Activated naive CD8-positive, alpha-beta T cell treated with anti-CD3 and anti-CD28 coated beads for 36 hours (primary cell): ENCODE measurements around the gene C14orf39. TPM values are rescaled to one million over a fixed set of nuclear protein-coding genes. Genes with fewer than 3 reads are reported as not detected.

Source experiments
- DNase-seq: peaks from one replicate; pipeline ENCODE4 v3.0.0; 2021
- H3K27ac Mint-ChIP-seq: one replicate; pipeline ENCODE4 v1.8.0; 2022; ENCODE audit warnings: mild to moderate bottlenecking, moderate library complexity, mixed read lengths
- H3K27me3 Mint-ChIP-seq: one replicate; pipeline ENCODE4 v1.8.0; 2022; ENCODE audit warnings: mild to moderate bottlenecking, mixed read lengths
- H3K36me3 Mint-ChIP-seq: one replicate; pipeline ENCODE4 v1.8.0; 2021; ENCODE audit warnings: mild to moderate bottlenecking, mixed read lengths
- H3K4me1 Mint-ChIP-seq: one replicate; pipeline ENCODE4 v1.8.0; 2021; ENCODE audit warnings: mixed read lengths
- H3K4me3 Mint-ChIP-seq: one replicate; pipeline ENCODE4 v1.8.0; 2022; ENCODE audit warnings: mild to moderate bottlenecking, moderate library complexity, mixed read lengths
- H3K9me3 Mint-ChIP-seq: one replicate; pipeline ENCODE4 v1.8.0; 2022; ENCODE audit warnings: mixed read lengths
- total RNA-seq, 2 experiments: library from RNA; stranded (reverse); gene quantifications; one replicate each; pipeline ENCODE4 v1.2.3, GENCODE V29; 2021

Gene C14orf39, protein sequence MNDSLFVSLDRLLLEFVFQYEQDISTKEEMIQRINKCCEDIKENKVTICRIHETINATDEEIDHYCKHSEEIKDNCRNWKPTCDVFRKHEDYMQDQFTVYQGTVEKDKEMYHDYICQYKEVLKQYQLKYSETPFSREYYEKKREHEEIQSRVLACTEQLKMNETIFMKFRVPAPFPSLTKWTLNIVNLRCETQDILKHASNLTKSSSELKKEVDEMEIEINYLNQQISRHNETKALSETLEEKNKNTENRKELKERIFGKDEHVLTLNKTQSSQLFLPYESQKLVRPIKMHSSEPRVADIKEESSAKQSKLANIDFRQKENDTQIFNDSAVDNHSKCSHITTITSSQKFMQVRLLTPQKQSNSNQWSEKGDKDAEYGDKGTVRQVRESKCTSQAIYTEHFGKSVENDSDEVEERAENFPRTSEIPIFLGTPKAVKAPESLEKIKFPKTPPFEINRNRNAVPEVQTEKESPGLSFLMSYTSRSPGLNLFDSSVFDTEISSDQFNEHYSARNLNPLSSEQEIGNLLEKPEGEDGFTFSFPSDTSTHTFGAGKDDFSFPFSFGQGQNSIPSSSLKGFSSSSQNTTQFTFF
- total RNA-seq = not detected

DNA sequence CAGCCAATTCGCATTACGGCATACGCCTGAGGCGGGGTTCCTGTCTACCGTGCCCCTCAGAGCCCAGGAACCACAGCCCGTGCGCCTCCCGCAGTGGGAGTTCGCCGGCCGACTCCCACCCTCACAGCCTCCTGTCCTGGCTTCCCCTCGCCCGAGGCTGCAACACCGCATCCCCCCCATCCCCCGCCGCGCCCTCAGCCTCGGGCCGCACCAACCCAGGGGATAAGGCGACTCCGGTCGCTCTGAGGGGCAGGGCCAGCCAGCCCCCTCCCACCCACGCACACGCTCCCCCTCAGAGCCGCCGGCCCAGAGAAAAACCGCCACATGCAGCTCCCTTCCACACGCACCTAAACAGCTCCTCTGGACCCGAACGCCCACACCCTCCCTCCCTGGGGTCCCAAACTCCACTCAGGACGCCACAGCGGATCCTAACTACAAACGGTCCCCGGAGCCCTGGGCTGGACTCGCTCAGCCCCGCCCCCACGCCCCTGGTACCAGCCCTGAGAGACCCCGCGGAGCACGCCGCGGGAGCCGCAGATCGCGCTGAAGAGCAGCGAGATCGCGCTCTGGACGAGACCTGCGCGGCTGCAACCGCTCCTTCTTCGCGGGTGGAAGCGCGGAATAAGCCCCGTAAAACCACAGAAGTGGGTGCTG, at the start of gene C14orf39:
Gene C14orf39, minus strand, starts transcription at position 466 of the 654 bp plus-strand sequence. CDS start 985 bp downstream, outside the sequence.
- Mint-ChIP-seq H3K36me3 (no peaks in the 10 kb centered on the region), H3K4me1 (peaks cover 3% of the 10 kb centered on the region), H3K27ac (no peak within 1 kb of the TSS), H3K27me3 (peaks cover 19% of the 10 kb centered on the region), H3K9me3 (peaks cover 2% of the 10 kb centered on the region), H3K4me3 (peak within 1 kb of the TSS; percentile 40)
- peak; percentile 25 for DNase-seq

DNA sequence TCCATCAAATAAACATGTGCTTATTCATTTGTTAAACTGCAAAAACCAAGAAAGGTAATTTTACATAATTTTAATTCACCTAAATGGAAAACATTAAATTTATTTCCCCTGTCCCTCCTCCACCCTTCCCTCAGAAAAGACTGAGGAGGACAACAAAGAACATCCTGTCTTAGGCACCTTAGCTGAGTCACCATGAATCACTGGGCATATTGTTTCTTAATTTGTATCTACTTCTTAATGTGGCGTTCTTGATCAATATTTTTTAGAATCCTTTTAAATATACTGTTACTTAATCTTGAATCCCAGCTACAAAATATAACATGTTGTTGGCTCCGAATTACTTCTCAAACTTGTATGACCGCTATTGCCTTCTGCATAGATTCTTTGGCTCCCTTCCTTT, 46.6 kb upstream of the C14orf39 start:
- Mint-ChIP-seq H3K4me1 (no peaks in the 10 kb centered on the region), H3K27me3 (peaks cover 35% of the 10 kb centered on the region), H3K27ac (no peak overlapping the region), H3K36me3 (no peaks in the 10 kb centered on the region), H3K9me3 (no peaks in the 10 kb centered on the region), H3K4me3 (no peak overlapping the region)
- DNase-seq = no peak

DNA sequence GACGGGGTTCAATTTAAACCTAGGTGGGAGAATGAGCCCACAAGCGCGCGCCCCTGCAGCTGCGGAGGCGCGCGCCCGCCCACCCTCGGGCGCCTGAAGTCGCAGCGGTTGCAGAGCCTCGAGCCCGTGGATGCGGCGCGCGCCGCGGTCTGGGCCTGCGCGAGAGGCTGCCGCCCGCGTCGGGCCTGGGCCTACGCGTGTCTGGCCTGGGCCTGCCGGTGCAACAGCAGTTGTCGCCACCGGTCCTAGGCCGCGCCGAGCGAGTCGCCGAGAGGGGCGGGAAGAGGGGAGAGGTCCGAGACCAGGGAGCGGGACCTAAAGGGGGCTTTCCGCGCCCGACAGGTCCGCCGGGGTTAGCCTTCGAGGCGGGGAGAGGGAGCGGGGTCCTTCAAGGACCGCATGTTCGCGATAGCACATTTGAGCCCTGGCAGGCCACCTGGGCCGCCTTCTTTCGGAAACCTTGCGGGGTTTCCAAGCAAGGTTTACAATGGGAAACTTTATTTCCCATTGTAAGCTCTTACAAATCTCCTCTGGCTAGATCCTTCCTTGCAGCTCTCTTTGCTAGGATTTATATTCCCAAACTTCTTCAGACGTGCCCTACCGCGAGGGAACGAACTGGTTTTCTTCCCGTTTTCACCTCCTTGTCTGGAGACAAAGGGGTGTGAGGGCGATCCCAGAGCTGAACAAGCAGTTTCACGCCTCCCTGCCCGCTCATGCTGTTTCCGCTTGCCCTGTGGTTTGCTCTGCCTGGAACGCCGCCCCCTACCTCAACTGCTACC, 29.8 kb upstream of the C14orf39 start:
- Mint-ChIP-seq H3K27me3 (peaks cover 75% of the 10 kb centered on the region), H3K4me3 (no peak overlapping the region), H3K27ac (no peak overlapping the region), H3K9me3 (no peaks in the 10 kb centered on the region), H3K36me3 (peaks cover 1% of the 10 kb centered on the region), H3K4me1 (peaks cover 2% of the 10 kb centered on the region)
- no peak for DNase-seq

DNA sequence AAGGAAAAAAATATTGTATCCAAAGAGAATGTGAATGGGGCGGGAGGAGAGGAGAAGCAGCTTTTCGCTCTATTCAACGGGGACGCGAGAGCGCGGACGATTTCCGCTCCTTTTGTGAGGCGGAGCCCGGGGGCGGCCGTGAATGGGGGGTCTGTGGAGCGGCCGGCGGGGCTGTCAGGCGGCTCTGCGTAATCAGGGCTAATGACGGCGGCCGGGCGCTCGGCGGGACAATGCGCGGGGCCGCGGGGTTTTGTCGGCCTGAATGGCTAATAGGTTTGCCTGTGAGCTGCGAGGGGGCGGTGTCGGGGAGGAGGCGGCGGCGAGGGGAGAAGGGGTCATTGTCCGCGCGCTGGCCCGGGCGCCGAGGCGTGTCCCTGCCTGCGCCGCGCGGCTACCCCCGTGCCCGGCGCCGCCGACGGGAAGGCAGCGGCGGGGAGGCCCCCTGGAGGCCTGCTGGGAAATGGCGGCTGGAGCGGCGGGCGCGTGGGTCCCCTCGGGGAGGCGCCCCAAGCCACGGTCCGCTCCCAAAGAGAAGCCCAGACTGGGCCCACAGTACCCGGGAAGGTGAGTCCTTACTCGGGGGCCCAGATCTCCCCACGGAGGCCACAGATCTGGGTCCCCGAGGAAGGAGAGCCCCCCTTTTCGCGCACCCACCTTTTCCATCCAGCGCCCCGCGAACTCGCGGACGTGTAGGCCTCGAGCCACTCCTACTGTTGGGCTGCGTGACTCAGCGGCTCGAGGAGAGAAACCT, 29.1 kb upstream of the C14orf39 start:
- Mint-ChIP-seq H3K4me3 (peak overlapping the region; percentile 44), H3K9me3 (no peaks in the 10 kb centered on the region), H3K4me1 (peaks cover 2% of the 10 kb centered on the region), H3K27me3 (peaks cover 83% of the 10 kb centered on the region), H3K27ac (no peak overlapping the region), H3K36me3 (peaks cover 1% of the 10 kb centered on the region)
- DNase-seq = peak; percentile 29

DNA sequence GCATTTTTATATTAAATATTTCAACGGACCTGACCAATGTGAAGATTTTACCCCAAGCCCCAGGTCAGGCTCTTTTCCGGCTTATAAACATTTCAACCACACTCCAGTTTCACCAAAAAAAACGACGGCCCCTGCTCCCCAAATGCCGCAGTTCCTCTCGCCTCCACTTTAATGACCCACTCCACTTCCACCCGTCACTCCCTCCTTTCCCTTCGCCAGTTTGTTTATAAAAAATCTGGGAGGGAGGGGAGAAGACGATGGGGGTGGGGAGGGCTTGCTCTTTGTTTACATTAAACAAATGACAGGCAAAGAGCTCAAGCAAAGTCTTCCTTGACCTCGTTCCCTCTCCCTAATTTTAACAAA, 28.5 kb upstream of the C14orf39 start:
- H3K27ac Mint-ChIP-seq = no peak overlapping the region
- H3K36me3 Mint-ChIP-seq = peaks cover 1% of the 10 kb centered on the region
- H3K4me3 Mint-ChIP-seq = peak overlapping the region; percentile 44
- H3K9me3 Mint-ChIP-seq = no peaks in the 10 kb centered on the region
- H3K27me3 Mint-ChIP-seq = peaks cover 89% of the 10 kb centered on the region
- DNase-seq = no peak
- H3K4me1 Mint-ChIP-seq = peaks cover 5% of the 10 kb centered on the region

DNA sequence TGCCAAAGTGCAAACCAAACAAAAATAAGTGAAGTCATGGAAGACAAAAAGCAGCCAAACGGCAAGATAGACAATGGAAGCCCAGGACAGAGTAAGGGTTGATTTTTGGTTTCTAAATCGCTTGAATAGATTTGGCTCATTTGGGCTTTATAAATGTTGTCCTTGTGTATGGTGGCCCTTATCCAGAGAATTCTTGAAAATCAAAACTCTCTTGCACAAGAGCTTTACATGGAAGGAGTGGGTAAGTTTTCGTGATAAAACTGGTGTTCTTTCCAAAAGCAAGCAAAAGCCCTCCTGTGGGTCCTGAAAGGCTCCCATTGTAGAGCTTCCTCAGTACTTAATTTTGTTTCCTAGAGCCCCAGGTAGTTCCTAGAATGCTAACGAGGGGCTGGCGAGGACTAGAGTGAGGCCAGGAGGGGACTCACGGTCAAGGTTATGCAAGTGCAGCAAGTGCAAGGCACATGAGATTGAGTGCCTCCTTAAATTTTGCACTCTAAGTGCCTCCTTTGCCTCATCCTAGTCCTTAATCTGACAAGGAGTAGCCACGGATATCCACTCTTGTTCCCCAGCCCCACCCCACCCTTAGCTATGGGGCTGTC, 27.2 kb upstream of the C14orf39 start:
- Mint-ChIP-seq H3K9me3 (no peaks in the 10 kb centered on the region), H3K36me3 (peaks cover 1% of the 10 kb centered on the region), H3K4me3 (no peak overlapping the region), H3K4me1 (peaks cover 10% of the 10 kb centered on the region), H3K27ac (no peak overlapping the region), H3K27me3 (peaks cover 92% of the 10 kb centered on the region)
- no peak for DNase-seq

DNA sequence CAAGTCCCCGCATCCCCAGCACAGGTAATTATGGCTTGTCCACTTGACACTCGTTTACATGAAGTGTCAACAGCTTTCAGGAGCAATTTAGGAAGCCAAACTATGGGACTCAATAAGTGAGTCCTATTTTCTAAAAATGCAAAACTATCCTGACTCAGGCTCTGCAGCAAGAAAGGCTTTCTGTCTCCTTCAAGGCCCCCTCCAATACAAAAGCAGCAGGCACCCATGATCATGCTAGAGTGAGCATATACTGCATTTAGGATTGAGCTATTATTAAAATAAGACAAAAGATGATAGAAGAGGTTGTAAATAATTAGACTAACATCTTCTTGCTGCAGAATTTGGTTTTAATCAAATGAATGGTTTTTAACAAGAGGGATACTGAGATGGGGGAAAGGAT, 26.3 kb upstream of the C14orf39 start:
- peaks cover 1% of the 10 kb centered on the region for H3K36me3 Mint-ChIP-seq
- peaks cover 15% of the 10 kb centered on the region for H3K4me1 Mint-ChIP-seq
- no peak overlapping the region for H3K27ac Mint-ChIP-seq
- H3K27me3 Mint-ChIP-seq = peaks cover 92% of the 10 kb centered on the region
- no peak for DNase-seq
- H3K9me3 Mint-ChIP-seq = no peaks in the 10 kb centered on the region
- no peak overlapping the region for H3K4me3 Mint-ChIP-seq

DNA sequence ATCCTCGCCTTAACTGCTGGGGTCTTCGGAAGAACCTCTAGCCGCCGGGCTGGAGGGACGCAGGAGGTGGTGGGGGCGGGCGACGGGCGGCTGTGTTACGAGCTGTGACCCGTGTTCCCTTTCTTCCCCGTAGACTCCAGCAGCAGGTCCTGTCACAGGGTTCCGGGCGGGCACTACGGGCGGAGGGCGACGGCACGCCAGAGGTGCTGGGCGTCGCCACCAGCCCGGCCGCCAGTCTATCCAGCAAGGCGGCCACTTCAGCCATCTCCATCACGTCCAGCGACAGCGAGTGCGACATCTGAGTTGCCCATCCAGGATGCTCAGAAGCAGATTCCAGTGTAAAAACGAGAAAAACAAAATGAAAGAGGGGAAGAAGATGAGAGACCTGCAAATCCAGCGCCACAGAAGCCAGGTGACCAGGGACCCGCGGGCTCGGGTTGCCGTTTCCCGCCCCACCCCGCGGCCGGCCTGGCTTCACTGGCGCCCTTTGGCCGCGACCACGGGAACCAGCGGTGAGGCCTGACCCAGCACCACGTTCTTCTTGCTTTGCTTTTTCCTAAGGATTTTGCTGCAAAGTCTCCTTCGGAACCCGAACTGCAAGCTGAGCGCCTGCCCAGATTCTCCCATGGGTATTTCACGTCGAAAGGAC, 25.2 kb upstream of the C14orf39 start:
- Mint-ChIP-seq H3K27me3 (peaks cover 93% of the 10 kb centered on the region), H3K4me1 (peaks cover 15% of the 10 kb centered on the region), H3K9me3 (no peaks in the 10 kb centered on the region), H3K27ac (no peak overlapping the region), H3K4me3 (no peak overlapping the region), H3K36me3 (peaks cover under 1% of the 10 kb centered on the region)
- DNase-seq = no peak

DNA sequence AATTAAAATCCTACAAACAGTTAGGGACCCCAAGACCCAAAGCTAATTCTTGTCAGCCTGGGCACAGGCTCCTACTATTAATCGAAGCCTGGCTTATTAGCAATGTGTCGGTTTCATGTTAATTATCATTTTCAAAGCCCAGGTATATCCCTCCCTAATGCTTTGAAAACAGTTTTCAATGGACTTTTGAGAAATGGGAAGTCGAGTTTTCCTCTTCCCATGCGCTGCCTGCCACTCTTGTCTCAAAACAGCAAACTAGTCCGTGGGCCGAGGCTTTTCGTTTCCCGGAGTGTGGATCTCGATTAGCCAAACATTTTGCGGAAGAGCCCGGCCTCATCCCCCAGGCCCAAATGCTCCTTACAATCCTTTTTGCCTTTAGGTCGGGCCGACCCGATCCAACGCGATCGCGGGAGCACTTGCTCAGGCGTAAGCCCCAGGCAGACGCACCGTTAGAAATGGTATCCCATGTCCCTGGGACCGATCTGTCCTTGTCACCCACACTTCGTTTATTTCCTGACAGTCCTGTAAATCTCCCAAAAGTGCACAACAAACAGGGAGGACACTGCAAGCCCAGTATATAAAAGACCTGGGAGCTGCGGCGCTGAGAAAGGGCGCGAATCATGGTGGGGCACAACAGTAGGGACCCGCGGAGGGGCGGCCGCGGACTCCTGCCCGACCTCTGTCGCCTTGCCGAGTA, 24.5 kb upstream of the C14orf39 start:
- no peaks in the 10 kb centered on the region for H3K9me3 Mint-ChIP-seq
- H3K4me3 Mint-ChIP-seq = no peak overlapping the region
- DNase-seq = no peak
- H3K36me3 Mint-ChIP-seq = no peaks in the 10 kb centered on the region
- H3K4me1 Mint-ChIP-seq = peaks cover 15% of the 10 kb centered on the region
- peaks cover 93% of the 10 kb centered on the region for H3K27me3 Mint-ChIP-seq
- H3K27ac Mint-ChIP-seq = no peak overlapping the region

DNA sequence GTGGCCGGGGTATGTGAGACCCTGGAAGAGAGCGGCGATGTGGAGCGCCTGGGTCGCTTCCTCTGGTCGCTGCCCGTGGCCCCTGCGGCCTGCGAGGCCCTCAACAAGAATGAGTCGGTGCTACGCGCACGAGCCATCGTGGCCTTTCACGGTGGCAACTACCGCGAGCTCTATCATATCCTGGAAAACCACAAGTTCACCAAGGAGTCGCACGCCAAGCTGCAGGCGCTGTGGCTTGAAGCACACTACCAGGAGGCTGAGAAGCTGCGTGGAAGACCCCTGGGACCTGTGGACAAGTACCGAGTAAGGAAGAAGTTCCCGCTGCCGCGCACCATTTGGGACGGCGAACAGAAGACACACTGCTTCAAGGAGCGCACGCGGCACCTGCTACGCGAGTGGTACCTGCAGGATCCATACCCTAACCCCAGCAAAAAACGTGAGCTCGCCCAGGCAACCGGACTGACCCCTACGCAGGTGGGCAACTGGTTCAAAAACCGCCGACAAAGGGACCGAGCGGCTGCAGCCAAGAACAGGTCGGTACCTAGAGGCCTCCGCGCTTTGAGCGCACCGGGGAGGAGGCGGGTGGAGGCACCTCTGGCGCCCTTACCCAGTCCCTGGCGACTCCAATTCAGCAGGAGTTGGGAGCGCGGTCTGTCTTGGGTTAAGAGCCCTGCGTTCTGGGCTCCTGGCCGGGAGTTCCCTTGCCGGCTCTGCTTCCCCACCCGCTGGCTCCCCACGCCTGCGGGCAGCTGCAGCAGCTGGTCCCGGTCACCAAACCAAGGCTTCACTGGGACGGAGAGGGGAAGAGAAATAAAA, 23.8 kb upstream of the C14orf39 start:
- H3K4me3 Mint-ChIP-seq = peak overlapping the region; percentile 40
- no peak for DNase-seq
- no peaks in the 10 kb centered on the region for H3K9me3 Mint-ChIP-seq
- peaks cover 15% of the 10 kb centered on the region for H3K4me1 Mint-ChIP-seq
- H3K27ac Mint-ChIP-seq = no peak overlapping the region
- H3K27me3 Mint-ChIP-seq = peaks cover 95% of the 10 kb centered on the region
- no peaks in the 10 kb centered on the region for H3K36me3 Mint-ChIP-seq

DNA sequence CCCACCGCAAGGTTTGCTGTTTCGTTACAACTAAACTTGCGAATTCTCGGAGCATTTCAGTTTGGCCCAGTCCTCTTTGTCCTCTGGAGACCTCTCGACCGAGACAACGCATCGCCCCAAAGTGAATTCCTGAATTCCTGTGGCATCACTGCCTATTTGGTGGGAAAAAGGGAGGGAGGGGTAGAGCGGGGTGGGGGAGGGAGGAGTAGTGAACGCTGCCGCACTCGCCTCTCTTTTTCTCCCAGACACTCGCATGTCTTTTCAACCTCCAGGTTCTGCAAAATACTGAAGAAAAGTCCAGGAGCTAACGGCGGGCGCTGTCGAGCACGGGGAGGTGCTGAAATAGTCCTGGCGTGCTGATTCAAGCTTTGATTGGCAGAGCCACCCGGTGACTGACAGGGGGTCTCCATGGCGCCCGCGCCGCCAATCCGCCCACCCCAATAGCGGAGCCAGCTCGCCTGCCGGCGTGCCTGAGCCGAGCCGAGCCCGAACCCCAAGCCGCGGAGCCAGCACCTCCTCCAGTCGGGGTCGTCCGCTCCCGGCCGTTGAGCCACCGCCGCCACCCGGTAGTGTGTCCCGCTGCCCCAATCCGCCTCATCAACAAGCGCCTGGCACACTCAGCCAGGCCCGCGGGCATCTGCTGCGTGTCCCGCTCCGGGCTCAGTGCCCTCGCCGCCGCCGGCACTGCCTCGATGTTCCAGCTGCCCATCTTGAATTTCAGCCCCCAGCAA, 23.0 kb upstream of the C14orf39 start, which contains the start of gene SIX6:
Gene SIX6, plus strand, starts transcription at position 440 of the 731 bp plus-strand sequence. Its CDS starts 253 bp downstream, at position 693.
- Mint-ChIP-seq H3K36me3 (no peaks in the 10 kb centered on the region), H3K4me1 (peaks cover 15% of the 10 kb centered on the region), H3K9me3 (no peaks in the 10 kb centered on the region), H3K4me3 (peak within 1 kb of the TSS; percentile 40), H3K27ac (no peak within 1 kb of the TSS), H3K27me3 (peaks cover 94% of the 10 kb centered on the region)
- DNase-seq = peak; percentile 25

DNA sequence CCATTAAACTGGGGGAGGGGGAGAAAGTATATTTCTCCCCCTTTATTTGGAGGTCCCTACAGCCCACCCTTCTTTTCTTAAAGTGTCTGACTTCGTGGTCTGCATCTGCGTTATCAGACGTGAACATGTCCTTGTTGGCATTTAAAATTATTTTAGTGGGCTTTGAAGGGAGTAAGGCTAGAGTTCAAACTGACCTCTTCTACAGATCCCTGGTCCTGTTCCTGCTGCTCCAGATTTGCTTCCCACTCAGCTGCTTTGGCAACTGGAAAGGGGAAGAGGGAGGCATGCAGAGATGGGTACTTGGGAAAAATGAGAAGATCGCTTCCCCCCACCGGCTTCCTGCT, 22.5 kb upstream of the C14orf39 start:
- H3K36me3 Mint-ChIP-seq = no peaks in the 10 kb centered on the region
- H3K4me1 Mint-ChIP-seq = peaks cover 15% of the 10 kb centered on the region
- H3K9me3 Mint-ChIP-seq = no peaks in the 10 kb centered on the region
- H3K27me3 Mint-ChIP-seq = peaks cover 95% of the 10 kb centered on the region
- H3K27ac Mint-ChIP-seq = no peak overlapping the region
- no peak for DNase-seq
- no peak overlapping the region for H3K4me3 Mint-ChIP-seq
